ENCODE measurements around the gene SEC14L3.

The SEC14L3 gene

DNA sequence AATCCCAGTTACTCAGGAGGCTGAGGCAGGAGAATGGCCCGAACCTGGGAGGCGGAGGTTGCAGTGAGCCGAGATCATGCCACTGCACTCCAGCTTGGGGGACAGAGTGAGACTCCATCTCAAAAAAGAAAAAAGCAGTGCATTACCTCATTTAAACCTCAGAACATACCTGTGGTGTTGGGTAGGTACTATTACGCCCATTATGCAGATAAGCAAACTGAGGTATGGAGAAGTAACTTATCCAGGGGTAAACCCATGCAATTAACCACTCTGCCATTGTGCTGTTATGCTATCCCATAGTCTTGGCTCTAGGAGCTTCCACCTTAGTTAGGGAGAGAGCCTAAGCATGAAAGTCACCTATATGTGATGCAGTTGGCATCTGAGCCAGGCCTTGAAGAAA lies 2.3 kb upstream of the SEC14L3 start:
- Histone ChIP-seq H3K27ac (ENCODE audit: low read length) (no peak overlapping the region), H3F3A (ENCODE audit: insufficient read depth, low read length) (no peaks in the 10 kb centered on the region), H3K27me3 (replicated peaks; ENCODE audit: insufficient read depth, low read length) (peaks cover 94% of the 10 kb centered on the region), H4K20me1 (ENCODE audit: insufficient read depth, low read length) (no peaks in the 10 kb centered on the region), H2AFZ (ENCODE audit: low read length) (no peak overlapping the region), H3K9ac (ENCODE audit: low read length) (no peak overlapping the region), H3K4me1 (ENCODE audit: low read length) (no peaks in the 10 kb centered on the region), H3K9me2 (replicated peaks; ENCODE audit: insufficient read depth, low read length) (no peaks in the 10 kb centered on the region), H3K36me3 (replicated peaks; ENCODE audit: insufficient read depth, low read length) (no peaks in the 10 kb centered on the region), H3K79me2 (ENCODE audit: low read length) (no peaks in the 10 kb centered on the region), H3K4me2 (ENCODE audit: low read depth, low read length) (no peak overlapping the region), H3K9me3 (replicated peaks; ENCODE audit: insufficient read depth, low read length) (no peaks in the 10 kb centered on the region), H3K4me3 (ENCODE audit: low read length) (no peak overlapping the region)
- no peak for DNase-seq
- no peak for TF ChIP-seq EZH2phosphoT487 (IDR thresholded peaks at IDR 0.05; ENCODE audit: low read length)
- TF ChIP-seq, protein P1, sequence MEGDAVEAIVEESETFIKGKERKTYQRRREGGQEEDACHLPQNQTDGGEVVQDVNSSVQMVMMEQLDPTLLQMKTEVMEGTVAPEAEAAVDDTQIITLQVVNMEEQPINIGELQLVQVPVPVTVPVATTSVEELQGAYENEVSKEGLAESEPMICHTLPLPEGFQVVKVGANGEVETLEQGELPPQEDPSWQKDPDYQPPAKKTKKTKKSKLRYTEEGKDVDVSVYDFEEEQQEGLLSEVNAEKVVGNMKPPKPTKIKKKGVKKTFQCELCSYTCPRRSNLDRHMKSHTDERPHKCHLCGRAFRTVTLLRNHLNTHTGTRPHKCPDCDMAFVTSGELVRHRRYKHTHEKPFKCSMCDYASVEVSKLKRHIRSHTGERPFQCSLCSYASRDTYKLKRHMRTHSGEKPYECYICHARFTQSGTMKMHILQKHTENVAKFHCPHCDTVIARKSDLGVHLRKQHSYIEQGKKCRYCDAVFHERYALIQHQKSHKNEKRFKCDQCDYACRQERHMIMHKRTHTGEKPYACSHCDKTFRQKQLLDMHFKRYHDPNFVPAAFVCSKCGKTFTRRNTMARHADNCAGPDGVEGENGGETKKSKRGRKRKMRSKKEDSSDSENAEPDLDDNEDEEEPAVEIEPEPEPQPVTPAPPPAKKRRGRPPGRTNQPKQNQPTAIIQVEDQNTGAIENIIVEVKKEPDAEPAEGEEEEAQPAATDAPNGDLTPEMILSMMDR (IDR thresholded peaks at IDR 0.05; ENCODE audit: low read length), result no peak
- no peak for TF ChIP-seq EZH2 (optimal IDR thresholded peaks at IDR 0.05; ENCODE audit: low read depth, low read length)

DNA sequence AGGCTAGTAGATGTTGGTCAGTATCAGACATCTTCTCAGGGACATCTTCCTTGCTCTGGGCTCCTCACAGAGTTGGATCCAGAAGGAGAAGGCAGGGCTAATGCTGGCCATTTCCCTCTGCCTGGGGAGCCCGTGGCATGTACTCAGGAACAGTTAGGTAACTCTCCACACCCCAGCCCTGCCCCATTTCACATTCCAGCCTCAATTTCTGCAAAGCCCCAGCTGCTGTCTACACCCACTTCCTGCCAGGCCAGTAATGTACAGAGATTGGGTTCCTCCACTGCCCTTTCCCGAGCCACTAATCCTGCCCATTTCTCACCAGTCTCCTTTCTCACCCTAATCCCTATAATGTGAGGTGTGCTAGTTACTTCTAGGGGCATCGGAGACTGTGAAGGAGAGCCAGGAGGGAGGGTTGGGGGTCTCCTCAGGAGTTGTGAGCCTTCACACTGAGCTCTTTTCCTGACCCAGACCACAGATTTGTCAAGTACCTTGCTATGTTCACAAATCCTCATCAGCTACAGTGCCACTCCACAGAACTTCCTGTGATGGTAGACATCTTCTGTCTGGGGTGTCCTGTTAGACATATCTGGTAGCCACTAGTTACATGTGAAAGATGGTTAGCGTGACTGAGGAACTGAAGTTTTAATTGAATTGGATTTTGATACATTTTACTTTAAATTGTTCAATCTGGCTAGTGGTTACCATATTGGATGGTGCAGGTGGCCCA lies 1.3 kb upstream of the SEC14L3 start:
- TF ChIP-seq EZH2phosphoT487 (IDR thresholded peaks at IDR 0.05; ENCODE audit: low read length) (no peak), EZH2 (optimal IDR thresholded peaks at IDR 0.05; ENCODE audit: low read depth, low read length) (no peak)
- TF ChIP-seq, protein P1 (IDR thresholded peaks at IDR 0.05; ENCODE audit: low read length), result no peak
- Histone ChIP-seq H3K79me2 (ENCODE audit: low read length) (no peaks in the 10 kb centered on the region), H3K4me2 (ENCODE audit: low read depth, low read length) (no peak overlapping the region), H3F3A (ENCODE audit: insufficient read depth, low read length) (no peaks in the 10 kb centered on the region), H3K9me3 (replicated peaks; ENCODE audit: insufficient read depth, low read length) (no peaks in the 10 kb centered on the region), H3K27me3 (replicated peaks; ENCODE audit: insufficient read depth, low read length) (peaks cover 94% of the 10 kb centered on the region), H3K4me3 (ENCODE audit: low read length) (no peak overlapping the region), H3K9ac (ENCODE audit: low read length) (no peak overlapping the region), H3K27ac (ENCODE audit: low read length) (no peak overlapping the region), H3K9me2 (replicated peaks; ENCODE audit: insufficient read depth, low read length) (no peaks in the 10 kb centered on the region), H4K20me1 (ENCODE audit: insufficient read depth, low read length) (no peaks in the 10 kb centered on the region), H2AFZ (ENCODE audit: low read length) (no peak overlapping the region), H3K36me3 (replicated peaks; ENCODE audit: insufficient read depth, low read length) (no peaks in the 10 kb centered on the region), H3K4me1 (ENCODE audit: low read length) (no peaks in the 10 kb centered on the region)
- no peak for DNase-seq

DNA sequence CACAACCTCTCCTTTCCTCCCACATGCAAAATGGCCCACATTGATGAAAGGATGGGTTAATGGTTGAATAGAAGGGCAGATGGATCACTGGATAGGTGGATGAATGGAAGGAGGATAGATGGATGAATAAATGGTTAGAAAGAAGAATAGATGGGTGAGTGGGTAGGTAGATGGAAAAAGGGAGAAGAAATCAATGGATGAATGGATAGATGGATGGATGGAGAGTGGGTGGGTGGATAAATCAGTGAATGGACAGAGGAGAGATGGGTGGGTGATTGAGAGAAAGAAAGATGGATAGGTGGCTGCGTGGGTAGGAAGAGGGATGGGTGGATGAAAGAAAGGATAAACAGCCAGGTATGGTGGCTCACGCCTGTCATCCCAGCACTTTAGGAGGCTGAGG lies 1.2 kb downstream of the SEC14L3 start:
- no peaks in the 10 kb centered on the region for H4K20me1 ChIP-seq (ENCODE audit: insufficient read depth, low read length)

More for the DNA sequence above, 1.2 kb downstream of the SEC14L3 start:
- Histone ChIP-seq H3K36me3 (replicated peaks; ENCODE audit: insufficient read depth, low read length) (no peaks in the 10 kb centered on the region), H3K4me3 (ENCODE audit: low read length) (no peak overlapping the region), H3K9me3 (replicated peaks; ENCODE audit: insufficient read depth, low read length) (no peaks in the 10 kb centered on the region), H3K4me1 (ENCODE audit: low read length) (no peaks in the 10 kb centered on the region), H3K79me2 (ENCODE audit: low read length) (no peaks in the 10 kb centered on the region), H3K4me2 (ENCODE audit: low read depth, low read length) (no peak overlapping the region), H3K9me2 (replicated peaks; ENCODE audit: insufficient read depth, low read length) (no peaks in the 10 kb centered on the region), H3F3A (ENCODE audit: insufficient read depth, low read length) (no peaks in the 10 kb centered on the region), H3K27ac (ENCODE audit: low read length) (no peak overlapping the region), H2AFZ (ENCODE audit: low read length) (no peak overlapping the region), H3K9ac (ENCODE audit: low read length) (no peak overlapping the region), H3K27me3 (replicated peaks; ENCODE audit: insufficient read depth, low read length) (peaks cover 89% of the 10 kb centered on the region)
- no peak for DNase-seq
- TF ChIP-seq EZH2 (optimal IDR thresholded peaks at IDR 0.05; ENCODE audit: low read depth, low read length), result no peak
- TF ChIP-seq, protein P1 (IDR thresholded peaks at IDR 0.05; ENCODE audit: low read length), result no peak
- TF ChIP-seq EZH2phosphoT487 (IDR thresholded peaks at IDR 0.05; ENCODE audit: low read length), result no peak

Data from MM.1S (cell line).